SK-N-SH (cell line): Measurements from ENCODE around the gene PRKCA. TPM values are rescaled to one million over a fixed set of nuclear protein-coding genes. Genes with fewer than 3 reads are reported as not detected.

ENCODE experiments used
- CTCF ChIA-PET: fragments of 300-600, 350-600 bp; formaldehyde crosslinking; extraction: SDS; loops from one replicate; lab custom pipeline; 2021; lab: Yijun Ruan, JAX
- POLR2A ChIA-PET: fragments of 350-600 bp; sonication (Branson Sonifier 250); formaldehyde crosslinking; extraction: SDS; loops from one replicate; lab custom pipeline; 2020; ENCODE audit warnings: antibody characterized with exemption, inconsistent platforms; lab: Yijun Ruan, JAX
- DNase-seq: peaks from one replicate; pipeline ENCODE4 v3.0.0; 2012
- H2AFZ ChIP-seq: fragments of 200-600 bp; sonication (generic); 2 replicates; pipeline ENCODE4 v1.8.1; 2016; ENCODE audit warnings: antibody characterized with exemption, mild to moderate bottlenecking, low read depth
- H3F3A ChIP-seq: fragments of 200-600 bp; sonication (generic); replicated peaks from 2 replicates; pipeline ENCODE3; 2016; ENCODE audit warnings: antibody characterized with exemption, mild to moderate bottlenecking; ENCODE audit not compliant: insufficient read depth
- H3K27ac ChIP-seq, 2 experiments: fragments of 200-500 bp in 1 of 2; fragments of 200-600 bp in 1 of 2; sonication (Bioruptor generic) in 1 of 2; sonication (generic), shearing (Covaris generic) in 1 of 2; 2 replicates each; pipeline versions ENCODE4 v1.5.1 to v1.6.1; 2014 to 2016; ENCODE audit warnings: low read depth in 2 of 2, inconsistent platforms in 1 of 2, low read length in 1 of 2, mild to moderate bottlenecking in 1 of 2, mixed read lengths in 1 of 2
- H3K27me3 ChIP-seq: fragments of 200-600 bp; sonication (generic), shearing (Covaris generic); 2 replicates; pipeline ENCODE4 v1.6.1; 2016; ENCODE audit warnings: mixed run types; ENCODE audit not compliant: insufficient read depth
- H3K36me3 ChIP-seq, 2 experiments: fragments of 200-500 bp in 1 of 2; fragments of 200-600 bp in 1 of 2; sonication (Bioruptor generic) in 1 of 2; sonication (generic) in 1 of 2; replicated peaks in 1 of 2; 2 replicates each; pipeline versions ENCODE3 to v1.5.1; 2014 to 2016; ENCODE audit warnings: low read length in 1 of 2, mild to moderate bottlenecking in 1 of 2; ENCODE audit not compliant: insufficient read depth in 2 of 2, control insufficient read depth in 1 of 2
- H3K4me1 ChIP-seq, 2 experiments: fragments of 200-500 bp in 1 of 2; fragments of 200-600 bp in 1 of 2; sonication (Bioruptor generic) in 1 of 2; sonication (generic), shearing (Covaris generic) in 1 of 2; 2 replicates each; pipeline versions ENCODE4 v1.5.1 to v1.6.1; 2014 to 2016; ENCODE audit warnings: low read depth in 1 of 2, low read length in 1 of 2, mixed run types in 1 of 2; ENCODE audit not compliant: insufficient read depth in 2 of 2, control insufficient read depth in 1 of 2
- H3K4me2 ChIP-seq: fragments of 200-600 bp; sonication (generic), shearing (Covaris generic); 2 replicates; pipeline ENCODE4 v1.6.1; 2017; ENCODE audit warnings: mixed run types
- H3K4me3 ChIP-seq, 2 experiments: fragments of 200-500 bp in 1 of 2; fragments of 200-600 bp in 1 of 2; sonication (Bioruptor generic) in 1 of 2; sonication (generic), shearing (Covaris generic) in 1 of 2; 2 replicates each; pipeline versions ENCODE4 v1.5.1 to v1.8.1; 2014 to 2016; ENCODE audit warnings: low read depth in 2 of 2, inconsistent platforms in 1 of 2, low read length in 1 of 2, mild to moderate bottlenecking in 1 of 2, mixed read lengths in 1 of 2, moderate library complexity in 1 of 2
- H3K79me2 ChIP-seq: fragments of 200-600 bp; sonication (generic); 2 replicates; pipeline ENCODE4 v1.8.1; 2017; ENCODE audit warnings: mild to moderate bottlenecking; ENCODE audit not compliant: insufficient read depth
- H3K9ac ChIP-seq: fragments of 200-600 bp; sonication (generic); 2 replicates; pipeline ENCODE4 v1.6.1; 2017; ENCODE audit warnings: mixed run types
- H3K9me2 ChIP-seq: fragments of 200-600 bp; sonication (generic); 2 replicates; pipeline ENCODE4 v1.6.1; 2017; ENCODE audit warnings: mixed run types
- H3K9me3 ChIP-seq: fragments of 200-600 bp; sonication (generic); 2 replicates; pipeline ENCODE4 v1.6.1; 2017; ENCODE audit warnings: mixed run types, mild to moderate bottlenecking, moderate library complexity
- H4K20me1 ChIP-seq: fragments of 200-600 bp; sonication (generic); 2 replicates; pipeline ENCODE4 v1.6.1; 2017; ENCODE audit warnings: mild to moderate bottlenecking, mixed run types; ENCODE audit not compliant: insufficient read depth
- CHD2 ChIP-seq: fragments of 150-350 bp; IDR thresholded peaks from 2 replicates; pipeline ENCODE4 v1.6.1; 2018; ENCODE audit warnings: low read length; ENCODE audit not compliant: partially characterized antibody
- FOSL2 ChIP-seq: IDR thresholded peaks from 2 replicates; pipeline ENCODE4 v1.4.0; 2012; ENCODE audit warnings: low read depth, mild to moderate bottlenecking, moderate library complexity, borderline replicate concordance
- FOXJ3 ChIP-seq: sonication (generic); formaldehyde crosslinking; IDR thresholded peaks from 2 replicates; pipeline ENCODE4 v1.5.1; 2020; ENCODE audit warnings: mild to moderate bottlenecking, missing genetic modification reagents
- FOXM1 ChIP-seq: IDR thresholded peaks from 2 replicates; pipeline ENCODE4 v1.4.0; 2012; ENCODE audit warnings: low read depth, mild to moderate bottlenecking
- JUND ChIP-seq: IDR thresholded peaks from 2 replicates; pipeline ENCODE4 v1.4.0; 2012
- MEF2A ChIP-seq: IDR thresholded peaks from 2 replicates; pipeline ENCODE4 v1.4.0; 2012; ENCODE audit warnings: low read depth, borderline replicate concordance
- MXI1 ChIP-seq: IDR thresholded peaks from 2 replicates; pipeline ENCODE4 v1.6.1; 2012; ENCODE audit warnings: mild to moderate bottlenecking, low read depth, low read length, improper control_type of control experiment
- NRF1 ChIP-seq: IDR thresholded peaks from 2 replicates; pipeline ENCODE4 v1.6.1; 2012; ENCODE audit warnings: low read depth, mild to moderate bottlenecking, low read length
- PBX3 ChIP-seq: IDR thresholded peaks from 2 replicates; pipeline ENCODE4; 2012
- POLR2AphosphoS5 ChIP-seq: IDR thresholded peaks from 2 replicates; pipeline ENCODE4 v1.6.1; 2012; ENCODE audit warnings: low read depth, low read length
- RFX5 ChIP-seq: IDR thresholded peaks from 2 replicates; pipeline ENCODE4 v1.6.1; 2012; ENCODE audit warnings: mild to moderate bottlenecking, improper control_type of control experiment, low read length
- RXRA ChIP-seq: IDR thresholded peaks from 2 replicates; pipeline ENCODE4 v1.4.0; 2012; ENCODE audit warnings: low read depth, mild to moderate bottlenecking, borderline replicate concordance
- TEAD4 ChIP-seq: IDR thresholded peaks from 2 replicates; pipeline ENCODE4 v1.4.0; 2012; ENCODE audit warnings: mild to moderate bottlenecking, borderline replicate concordance; ENCODE audit not compliant: insufficient read depth
- YY1 ChIP-seq: IDR thresholded peaks from 2 replicates; pipeline ENCODE4 v1.4.0; 2012; ENCODE audit warnings: low read depth, mild to moderate bottlenecking
- ZBTB33 ChIP-seq: IDR thresholded peaks from 2 replicates; pipeline ENCODE4 v1.4.0; 2012; ENCODE audit warnings: low read depth, borderline replicate concordance
- WGBS: methylation state at CpG from one replicate; pipeline ENCODE4 v1.1.6; 2017; ENCODE audit warnings: low lambda C conversion rate; 5-methylcytosine and 5-hydroxymethylcytosine counted together
- polyA plus RNA-seq, 3 experiments: library from polyadenylated mRNA; depleted of rRNA; stranded (reverse); fragments of >200 nt; gene quantifications; 2 replicates each; pipeline ENCODE4 v1.2.3, GENCODE V29; 2012
- TF ChIP-seq, protein P1 (sequence below): IDR thresholded peaks from 2 replicates; pipeline ENCODE4 v1.4.0; 2012; ENCODE audit warnings: low read depth, borderline replicate concordance
- TF ChIP-seq, protein P2 (sequence below): IDR thresholded peaks from 2 replicates; pipeline ENCODE4 v1.4.0; 2012; ENCODE audit warnings: low read depth
- TF ChIP-seq, protein P3 (sequence below): fragments of 150-350 bp; IDR thresholded peaks from 2 replicates; pipeline ENCODE4 v1.6.1; 2016; ENCODE audit warnings: mild to moderate bottlenecking, low read depth, low read length

The PRKCA gene
- polyA plus RNA-seq, 1 of the 3 experiments (the other 2 are of a cell fraction): 108 TPM

- Histone ChIP-seq H3K4me2 (no peak overlapping the region), H3K27me3 (no peaks in the 10 kb centered on the region), H3K79me2 (no peaks in the 10 kb centered on the region), H3K27ac (no peak overlapping the region), H3K9ac (no peak overlapping the region), H3K9me3 (no peaks in the 10 kb centered on the region), H3F3A (peaks cover 20% of the 10 kb centered on the region), H3K9me2 (no peaks in the 10 kb centered on the region), H3K4me1 (peaks cover 0 to 13% of the 10 kb centered on the region in 2 experiments; a peak in 1 of 4 replicates), H2AFZ (no peak overlapping the region), H3K4me3 (no peak overlapping the region), H4K20me1 (no peaks in the 10 kb centered on the region), H3K36me3 (peaks cover 25 to 54% of the 10 kb centered on the region in 2 experiments)
- WGBS: 97% methylated on average over 2 of the region's 10 CpGs
- ChIA-PET POLR2A (no interaction called here), CTCF (interaction anchor here (2.5 kb wide), 1 partner anchor 9 kb away, joined by 7 read pairs; no protein-coding TSS in a partner anchor)
- 0 out of 2 replicates have a peak, but pooled peaks have one; percentile 8 for TF ChIP-seq POLR2AphosphoS5
- no peak for TF ChIP-seq FOXM1
- no peak for DNase-seq
These were observed 504.8 kb downstream of the PRKCA start for GRCh38 chr17:66807182-66807581.

- Histone ChIP-seq H3K9ac (no peak overlapping the region), H2AFZ (no peak overlapping the region), H3K79me2 (no peaks in the 10 kb centered on the region), H4K20me1 (no peaks in the 10 kb centered on the region), H3K9me2 (no peaks in the 10 kb centered on the region), H3K4me1 (peaks cover 0 to 13% of the 10 kb centered on the region in 2 experiments; a peak in 1 of 4 replicates), H3K36me3 (peaks cover 24 to 34% of the 10 kb centered on the region in 2 experiments), H3K4me3 (no peak overlapping the region), H3K4me2 (no peak overlapping the region), H3F3A (peaks cover 20% of the 10 kb centered on the region), H3K27me3 (no peaks in the 10 kb centered on the region), H3K9me3 (no peaks in the 10 kb centered on the region), H3K27ac (no peak overlapping the region)
- TF ChIP-seq MEF2A: no peak
- TF ChIP-seq, protein P1, sequence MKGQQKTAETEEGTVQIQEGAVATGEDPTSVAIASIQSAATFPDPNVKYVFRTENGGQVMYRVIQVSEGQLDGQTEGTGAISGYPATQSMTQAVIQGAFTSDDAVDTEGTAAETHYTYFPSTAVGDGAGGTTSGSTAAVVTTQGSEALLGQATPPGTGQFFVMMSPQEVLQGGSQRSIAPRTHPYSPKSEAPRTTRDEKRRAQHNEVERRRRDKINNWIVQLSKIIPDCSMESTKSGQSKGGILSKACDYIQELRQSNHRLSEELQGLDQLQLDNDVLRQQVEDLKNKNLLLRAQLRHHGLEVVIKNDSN: no peak
- no peak for TF ChIP-seq PBX3
- TF ChIP-seq MXI1: no peak
- no peak for TF ChIP-seq JUND
- no peak for TF ChIP-seq YY1
- TF ChIP-seq ZBTB33: no peak
- TF ChIP-seq RFX5: no peak
- TF ChIP-seq CHD2: no peak
- TF ChIP-seq FOSL2: no peak
- TF ChIP-seq TEAD4: no peak
- TF ChIP-seq FOXJ3: no peak
- TF ChIP-seq, protein P2, sequence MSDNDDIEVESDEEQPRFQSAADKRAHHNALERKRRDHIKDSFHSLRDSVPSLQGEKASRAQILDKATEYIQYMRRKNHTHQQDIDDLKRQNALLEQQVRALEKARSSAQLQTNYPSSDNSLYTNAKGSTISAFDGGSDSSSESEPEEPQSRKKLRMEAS: no peak
- TF ChIP-seq, protein P3, sequence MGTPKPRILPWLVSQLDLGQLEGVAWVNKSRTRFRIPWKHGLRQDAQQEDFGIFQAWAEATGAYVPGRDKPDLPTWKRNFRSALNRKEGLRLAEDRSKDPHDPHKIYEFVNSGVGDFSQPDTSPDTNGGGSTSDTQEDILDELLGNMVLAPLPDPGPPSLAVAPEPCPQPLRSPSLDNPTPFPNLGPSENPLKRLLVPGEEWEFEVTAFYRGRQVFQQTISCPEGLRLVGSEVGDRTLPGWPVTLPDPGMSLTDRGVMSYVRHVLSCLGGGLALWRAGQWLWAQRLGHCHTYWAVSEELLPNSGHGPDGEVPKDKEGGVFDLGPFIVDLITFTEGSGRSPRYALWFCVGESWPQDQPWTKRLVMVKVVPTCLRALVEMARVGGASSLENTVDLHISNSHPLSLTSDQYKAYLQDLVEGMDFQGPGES: no peak
- TF ChIP-seq NRF1: no peak
- no peak for TF ChIP-seq RXRA
- ChIA-PET POLR2A (no interaction called here), CTCF (interaction anchor here (1.0 kb wide), 1 partner anchor 82 kb away, joined by 3 read pairs; no protein-coding TSS in a partner anchor)
- no peak for DNase-seq
- WGBS: 91% methylated on average over 5 of the region's 5 CpGs
These were observed 507.0 kb downstream of the PRKCA start for GRCh38 chr17:66809408-66809807.
